ENCODE measurements around the gene PFN4. TPM values are rescaled to one million over a fixed set of nuclear protein-coding genes. Genes with fewer than 3 reads are reported as not detected.

The PFN4 gene
- total RNA-seq, 1 experiment from 2014 or later, result not detected

GRCh38 chr2:24082787-24083566, 40.2 kb downstream of the PFN4 start (continued):
- no peak for TF ChIP-seq PREB (CRISPR knock-in tag; IDR thresholded peaks at IDR 0.05; ENCODE audit: borderline replicate concordance)
- no peak for TF ChIP-seq ZNF317 (CRISPR knock-in tag; IDR thresholded peaks at IDR 0.05; ENCODE audit: borderline replicate concordance, low read depth)
- no peak for TF ChIP-seq STAT6 (CRISPR knock-in tag; conservative IDR thresholded peaks at IDR 0.05; ENCODE audit: low read depth)
- no peak for TF ChIP-seq SMAD3 (CRISPR knock-in tag; IDR thresholded peaks at IDR 0.05; ENCODE audit: borderline replicate concordance)
- TF ChIP-seq, protein P1, sequence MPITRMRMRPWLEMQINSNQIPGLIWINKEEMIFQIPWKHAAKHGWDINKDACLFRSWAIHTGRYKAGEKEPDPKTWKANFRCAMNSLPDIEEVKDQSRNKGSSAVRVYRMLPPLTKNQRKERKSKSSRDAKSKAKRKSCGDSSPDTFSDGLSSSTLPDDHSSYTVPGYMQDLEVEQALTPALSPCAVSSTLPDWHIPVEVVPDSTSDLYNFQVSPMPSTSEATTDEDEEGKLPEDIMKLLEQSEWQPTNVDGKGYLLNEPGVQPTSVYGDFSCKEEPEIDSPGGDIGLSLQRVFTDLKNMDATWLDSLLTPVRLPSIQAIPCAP (CRISPR knock-in tag; IDR thresholded peaks at IDR 0.05), result no peak
- TF ChIP-seq ESRRA (CRISPR knock-in tag; IDR thresholded peaks at IDR 0.05; ENCODE audit: borderline replicate concordance), result no peak
- TF ChIP-seq, protein P2, sequence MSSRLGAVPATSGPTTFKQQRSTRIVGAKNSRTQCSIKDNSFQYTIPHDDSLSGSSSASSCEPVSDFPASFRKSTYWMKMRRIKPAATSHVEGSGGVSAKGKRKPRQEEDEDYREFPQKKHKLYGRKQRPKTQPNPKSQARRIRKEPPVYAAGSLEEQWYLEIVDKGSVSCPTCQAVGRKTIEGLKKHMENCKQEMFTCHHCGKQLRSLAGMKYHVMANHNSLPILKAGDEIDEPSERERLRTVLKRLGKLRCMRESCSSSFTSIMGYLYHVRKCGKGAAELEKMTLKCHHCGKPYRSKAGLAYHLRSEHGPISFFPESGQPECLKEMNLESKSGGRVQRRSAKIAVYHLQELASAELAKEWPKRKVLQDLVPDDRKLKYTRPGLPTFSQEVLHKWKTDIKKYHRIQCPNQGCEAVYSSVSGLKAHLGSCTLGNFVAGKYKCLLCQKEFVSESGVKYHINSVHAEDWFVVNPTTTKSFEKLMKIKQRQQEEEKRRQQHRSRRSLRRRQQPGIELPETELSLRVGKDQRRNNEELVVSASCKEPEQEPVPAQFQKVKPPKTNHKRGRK (CRISPR knock-in tag; IDR thresholded peaks at IDR 0.05; ENCODE audit: borderline replicate concordance), result no peak
- peak; percentile 63 for TF ChIP-seq USF2 (CRISPR knock-in tag; IDR thresholded peaks at IDR 0.05)
- no peak for TF ChIP-seq OVOL2 (CRISPR knock-in tag; IDR thresholded peaks at IDR 0.05; ENCODE audit: borderline replicate concordance)
- TF ChIP-seq, protein P3, sequence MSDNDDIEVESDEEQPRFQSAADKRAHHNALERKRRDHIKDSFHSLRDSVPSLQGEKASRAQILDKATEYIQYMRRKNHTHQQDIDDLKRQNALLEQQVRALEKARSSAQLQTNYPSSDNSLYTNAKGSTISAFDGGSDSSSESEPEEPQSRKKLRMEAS (CRISPR knock-in tag; IDR thresholded peaks at IDR 0.05), result no peak
- no peak for TF ChIP-seq FOXP4 (CRISPR knock-in tag; IDR thresholded peaks at IDR 0.05)

DNA sequence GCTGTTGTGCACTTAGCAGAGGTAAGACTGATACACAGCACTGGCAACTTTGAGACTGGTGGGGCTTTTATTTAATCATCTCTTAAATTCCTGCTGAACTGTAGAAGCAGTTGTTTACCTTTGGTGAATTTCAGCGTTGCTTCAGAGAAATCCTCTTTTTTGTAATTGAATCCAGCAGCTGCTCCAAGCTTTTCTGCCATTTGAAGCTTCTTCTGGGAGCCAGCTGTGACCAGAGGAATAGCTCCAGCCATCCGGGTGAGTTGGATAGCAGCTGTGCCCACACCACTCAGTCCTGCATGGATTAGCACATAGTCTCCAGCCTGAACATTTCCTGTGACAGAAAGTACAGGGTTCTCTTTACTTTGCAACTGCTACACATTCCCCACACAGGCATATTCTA, 42.4 kb downstream of the PFN4 start:
- POLR2A ChIA-PET, result no interaction called here
- Mint-ChIP-seq H3K36me3 (peaks cover 38% of the 10 kb centered on the region), H3K4me1 (peaks cover 29% of the 10 kb centered on the region), H3K4me3 (no peak overlapping the region), H3K27me3 (ENCODE audit: low read depth) (no peaks in the 10 kb centered on the region), H3K27ac (no peak overlapping the region), H3K9me3 (no peaks in the 10 kb centered on the region)
- CTCF ChIA-PET, result interaction anchor here (1.7 kb wide), 1 partner anchor 154 kb away, joined by 4 read pairs; the partner anchor contains the start of gene ATAD2B
- DNase-seq (ENCODE audit: low spot score) (no peak), ATAC-seq (no peak)
- no peak for TF ChIP-seq ZSCAN18 (CRISPR knock-in tag; IDR thresholded peaks at IDR 0.05)
- no peak for TF ChIP-seq E2F4 (CRISPR knock-in tag; IDR thresholded peaks at IDR 0.05; ENCODE audit: borderline replicate concordance, low read depth)
- TF ChIP-seq TCF7 (CRISPR knock-in tag; IDR thresholded peaks at IDR 0.05; ENCODE audit: low read depth), result no peak
- TF ChIP-seq STAT6 (CRISPR knock-in tag; conservative IDR thresholded peaks at IDR 0.05; ENCODE audit: low read depth), result no peak
- TF ChIP-seq NR3C1 (CRISPR knock-in tag; conservative IDR thresholded peaks at IDR 0.05; ENCODE audit: low read depth), result no peak
- TF ChIP-seq ATF1 (CRISPR knock-in tag; IDR thresholded peaks at IDR 0.05), result no peak
- no peak for TF ChIP-seq ZMAT4 (CRISPR knock-in tag; IDR thresholded peaks at IDR 0.05)
